Panc1 (cell line): ENCODE measurements around the gene ROR1. TPM values are rescaled to one million over a fixed set of nuclear protein-coding genes. Genes with fewer than 3 reads are reported as not detected.

Experiments
- ATAC-seq: fragments of 200-7000 bp; cut with Tn5 transposase; 2 replicates; pipeline ENCODE4 v1.9.1; 2020; ENCODE audit warnings: mild to moderate bottlenecking, moderate library complexity
- BruUV-seq: library from RNA; stranded (reverse); fragments of 400-500 nt; replicated peaks from 2 replicates; lab custom pipeline; 2021; lab: Mats Ljungman, UMichigan
- CTCF ChIA-PET: fragments of 300-600 bp; sonication (Branson Sonifier 250); formaldehyde crosslinking; loops from one replicate; lab custom pipeline; 2022; ENCODE audit warnings: antibody characterized with exemption; lab: Charles Lee
- POLR2A ChIA-PET: fragments of 300-600 bp; sonication (Branson Sonifier 250); formaldehyde crosslinking; loops from one replicate; lab custom pipeline; 2022; ENCODE audit warnings: antibody characterized with exemption; lab: Charles Lee
- DNase-seq: peaks from one replicate; pipeline ENCODE4 v3.0.0-alpha.2; 2010; ENCODE audit warnings: low read depth, low spot score
- H3K27ac ChIP-seq: 2 replicates; pipeline ENCODE4 v1.5.1; 2011; ENCODE audit warnings: mild to moderate bottlenecking, low read length, inconsistent platforms
- H3K27me3 ChIP-seq: fragments of 200-500 bp; sonication (Bioruptor generic); 2 replicates; pipeline ENCODE4 v1.6.0; 2014; ENCODE audit warnings: low read length, inconsistent platforms; ENCODE audit not compliant: control insufficient read depth, insufficient read depth
- H3K36me3 ChIP-seq: fragments of 200-500 bp; sonication (Bioruptor generic); 2 replicates; pipeline ENCODE4 v1.5.1; 2014; ENCODE audit warnings: inconsistent platforms, mild to moderate bottlenecking, low read length, moderate library complexity; ENCODE audit not compliant: control insufficient read depth, insufficient read depth
- H3K4me1 ChIP-seq: 2 replicates; pipeline ENCODE4 v1.5.1; 2011; ENCODE audit warnings: inconsistent platforms, mild to moderate bottlenecking, low read length, moderate library complexity; ENCODE audit not compliant: control insufficient read depth, insufficient read depth
- H3K4me3 ChIP-seq, 2 experiments: 2 replicates each; pipeline ENCODE4 v1.5.1; 2011 to 2012; ENCODE audit warnings: low read depth in 2 of 2, low read length in 2 of 2, mild to moderate bottlenecking in 2 of 2, inconsistent platforms in 1 of 2, moderate library complexity in 1 of 2
- H3K9me3 ChIP-seq: fragments of 200-500 bp; sonication (Bioruptor generic); 2 replicates; pipeline ENCODE4 v1.5.1; 2014; ENCODE audit warnings: low read depth, mild to moderate bottlenecking, inconsistent platforms, low read length, moderate library complexity; ENCODE audit not compliant: control insufficient read depth, insufficient read depth
- CTCF ChIP-seq: fragments of 450-650 bp; IDR thresholded peaks from 2 replicates; pipeline ENCODE4 v1.5.1; 2017; ENCODE audit warnings: mild to moderate bottlenecking
- POLR2AphosphoS5 ChIP-seq: IDR thresholded peaks from 2 replicates; pipeline ENCODE4 v1.6.1; 2012; ENCODE audit warnings: mild to moderate bottlenecking, low read depth, low read length, moderate library complexity
- REST ChIP-seq, 2 experiments: IDR thresholded peaks; 2 replicates each; pipeline ENCODE4 v1.6.1; 2011 to 2012; ENCODE audit warnings: low read depth in 2 of 2, control low read depth in 1 of 2, low read length in 1 of 2, mild to moderate bottlenecking in 1 of 2, moderate library complexity in 1 of 2; ENCODE audit not compliant: insufficient read depth in 1 of 2
- SIN3A ChIP-seq: IDR thresholded peaks from 2 replicates; pipeline ENCODE4 v1.6.1; 2012; ENCODE audit warnings: low read depth, mild to moderate bottlenecking, low read length, moderate library complexity, borderline replicate concordance; ENCODE audit not compliant: insufficient read depth
- TCF7L2 ChIP-seq: IDR thresholded peaks from 2 replicates; pipeline ENCODE4 v1.6.1; 2011; ENCODE audit warnings: mild to moderate bottlenecking, low read depth, low read length, inconsistent platforms
- in situ Hi-C: cut with HindIII; loops from 2 replicates; pipeline ENCODE4 v1.10.0; 2016; ENCODE audit warnings: low sequenced_read_pairs, low pct_unique_long_range_greater_than_20kb
- intact Hi-C: fragments of 100-400 bp; cut with micrococcal nuclease; formaldehyde crosslinking; loops from one replicate; pipeline ENCODE4 v1.10.0; 2022; ENCODE audit not compliant: unreplicated experiment
- total RNA-seq: library from RNA; stranded (reverse); gene quantifications from one replicate; pipeline ENCODE4 v1.2.1, GENCODE V29; 2021; ENCODE audit not compliant: unreplicated experiment

The ROR1 gene
- total RNA-seq, 1 experiment from 2014 or later: 19.3 TPM

- TF ChIP-seq SIN3A (no peak), TCF7L2 (no peak), POLR2AphosphoS5 (no peak), CTCF (no peak), REST (IDR thresholded peaks at IDR 0.05; ENCODE audit: insufficient read depth in 1 of 2, low read depth in 2 of 2, low read length in 1 of 2) (no peak)
- intact Hi-C loops: loop anchor here (5.0 to 10.0 kb wide), 4 partner anchors 213 to 518 kb away; partner anchors contain the start of gene ROR1
- BruUV-seq: no TSS peak
- H3K36me3 ChIP-seq: no peaks in the 10 kb centered on the region
- H3K4me1 ChIP-seq: no peaks in the 10 kb centered on the region
- POLR2A ChIA-PET: no interaction called here
- no peak overlapping the region for H3K4me3 ChIP-seq
- in situ Hi-C loops: no loop called here
- CTCF ChIA-PET: interaction anchor here (0.7 to 1.1 kb wide), 3 partner anchors 9 to 444 kb away, joined by 3 to 6 read pairs (median 6); no protein-coding TSS in a partner anchor
- ATAC-seq (no peak), DNase-seq (no peak)
- H3K9me3 ChIP-seq: no peaks in the 10 kb centered on the region
- H3K27ac ChIP-seq: no peak overlapping the region
- no peaks in the 10 kb centered on the region for H3K27me3 ChIP-seq
These were observed 361.8 kb downstream of the ROR1 start for GRCh38 chr1:64135462-64136223.

GRCh38 chr1:64136296-64136695, 362.5 kb downstream of the ROR1 start:
- H3K4me3 ChIP-seq: no peak overlapping the region
- no peaks in the 10 kb centered on the region for H3K36me3 ChIP-seq
- ATAC-seq: no peak
- intact Hi-C loops: loop anchor here (5.0 to 10.0 kb wide), 4 partner anchors 214 to 519 kb away; partner anchors contain the start of gene ROR1
- DNase-seq: no peak
- no peaks in the 10 kb centered on the region for H3K4me1 ChIP-seq
- H3K27me3 ChIP-seq: no peaks in the 10 kb centered on the region
- ChIA-PET CTCF (interaction anchor here (0.6 to 1.8 kb wide), 8 partner anchors 8 to 815 kb away, joined by 3 to 11 read pairs (median 5); no protein-coding TSS in a partner anchor), POLR2A (no interaction called here)
- BruUV-seq: no TSS peak
- no peak overlapping the region for H3K27ac ChIP-seq
- no peaks in the 10 kb centered on the region for H3K9me3 ChIP-seq
- TF ChIP-seq CTCF (no peak), POLR2AphosphoS5 (no peak), SIN3A (no peak), TCF7L2 (no peak), REST (IDR thresholded peaks at IDR 0.05; ENCODE audit: insufficient read depth in 1 of 2, low read depth in 2 of 2, low read length in 1 of 2) (no peak)
- in situ Hi-C loops: no loop called here
